ENCODE measurements around the gene METTL25. TPM values are rescaled to one million over a fixed set of nuclear protein-coding genes. Genes with fewer than 3 reads are reported as not detected.

The METTL25 gene
- total RNA-seq, 1 experiment from 2014 or later: 5.1 TPM

- Histone ChIP-seq H3K9me2 (replicated peaks; ENCODE audit: low read length) (no peaks in the 10 kb centered on the region), H3K4me2 (ENCODE audit: low read length) (no peak overlapping the region), H3K27ac (ENCODE audit: low read length) (no peak overlapping the region), H3K36me3 (ENCODE audit: low read depth, low read length) (no peaks in the 10 kb centered on the region), H3K4me3 (ENCODE audit: low read length) (no peak overlapping the region), H3K9ac (ENCODE audit: low read length) (no peak overlapping the region), H3F3A (ENCODE audit: low read length, unreplicated experiment) (no peaks in the 10 kb centered on the region), H2AFZ (ENCODE audit: low read length) (no peak overlapping the region), H3K79me2 (ENCODE audit: low read length) (no peaks in the 10 kb centered on the region), H3K27me3 (ENCODE audit: low read length) (no peaks in the 10 kb centered on the region), H3K9me3 (ENCODE audit: low read length) (no peaks in the 10 kb centered on the region), H4K20me1 (ENCODE audit: low read length) (no peaks in the 10 kb centered on the region), H3K4me1 (ENCODE audit: insufficient read depth, low read length) (no peaks in the 10 kb centered on the region)
- BruUV-seq (replicated peaks): no TSS peak
- ATAC-seq (no peak), DNase-seq (no peak)
- TF ChIP-seq EZH2 (IDR thresholded peaks at IDR 0.05; ENCODE audit: low read length, unreplicated experiment): no peak
- TF ChIP-seq EZH2phosphoT487 (IDR thresholded peaks at IDR 0.05; ENCODE audit: borderline replicate concordance, low read length): no peak
- TF ChIP-seq CTCF (conservative IDR thresholded peaks at IDR 0.05; ENCODE audit: low read depth, low read length): no peak
- intact Hi-C loops (cut with micrococcal nuclease): no loop called here
- CTCF ChIA-PET: no interaction called here
- POLR2A ChIA-PET (ENCODE audit: unreplicated experiment): no interaction called here
These were observed 149.4 kb downstream of the METTL25 start for GRCh38 chr12:82507686-82508085.

- H2AFZ ChIP-seq (ENCODE audit: low read length): no peak overlapping the region
- H3K9me2 ChIP-seq (replicated peaks; ENCODE audit: low read length): no peaks in the 10 kb centered on the region
- DNase-seq (no peak), ATAC-seq (no peak)
- BruUV-seq (replicated peaks): no TSS peak
- H3K9me3 ChIP-seq (ENCODE audit: low read length): no peaks in the 10 kb centered on the region
- no peaks in the 10 kb centered on the region for H3F3A ChIP-seq (ENCODE audit: low read length, unreplicated experiment)
- intact Hi-C loops (cut with micrococcal nuclease): no loop called here
- H3K27me3 ChIP-seq (ENCODE audit: low read length): no peaks in the 10 kb centered on the region
- no peaks in the 10 kb centered on the region for H3K79me2 ChIP-seq (ENCODE audit: low read length)
- H3K36me3 ChIP-seq (ENCODE audit: low read depth, low read length): no peaks in the 10 kb centered on the region
- no peak overlapping the region for H3K4me2 ChIP-seq (ENCODE audit: low read length)
- POLR2A ChIA-PET (ENCODE audit: unreplicated experiment): no interaction called here
- TF ChIP-seq EZH2 (IDR thresholded peaks at IDR 0.05; ENCODE audit: low read length, unreplicated experiment): no peak
- no peak for TF ChIP-seq EZH2phosphoT487 (IDR thresholded peaks at IDR 0.05; ENCODE audit: borderline replicate concordance, low read length)
- TF ChIP-seq CTCF (conservative IDR thresholded peaks at IDR 0.05; ENCODE audit: low read depth, low read length): no peak
- H4K20me1 ChIP-seq (ENCODE audit: low read length): no peaks in the 10 kb centered on the region
- CTCF ChIA-PET: no interaction called here
- no peak overlapping the region for H3K9ac ChIP-seq (ENCODE audit: low read length)
- H3K4me3 ChIP-seq (ENCODE audit: low read length): no peak overlapping the region
- H3K4me1 ChIP-seq (ENCODE audit: insufficient read depth, low read length): no peaks in the 10 kb centered on the region
- no peak overlapping the region for H3K27ac ChIP-seq (ENCODE audit: low read length)
These were observed 152.1 kb downstream of the METTL25 start for GRCh38 chr12:82510386-82510785.

DNA sequence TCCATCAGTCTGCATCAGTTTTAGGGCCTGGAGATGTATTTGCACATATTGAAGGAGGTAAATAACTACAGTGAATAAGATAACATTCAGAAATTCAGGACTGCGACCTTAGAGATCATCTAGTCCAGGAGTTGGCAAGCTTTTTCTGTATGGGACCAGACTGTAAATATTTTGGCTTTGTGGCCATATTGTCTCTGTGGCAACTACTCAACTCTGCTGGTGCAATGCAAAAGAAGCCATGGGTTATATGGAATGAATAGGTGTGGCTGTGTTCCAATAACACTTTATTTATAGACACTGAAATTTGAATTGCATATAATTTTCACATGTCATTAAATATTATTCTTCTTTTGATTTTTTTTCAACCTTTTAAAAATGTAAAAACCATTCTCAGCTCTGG is 156.6 kb downstream of the METTL25 start:
- TF ChIP-seq CTCF (conservative IDR thresholded peaks at IDR 0.05; ENCODE audit: low read depth, low read length): no peak
- no peak for TF ChIP-seq EZH2 (IDR thresholded peaks at IDR 0.05; ENCODE audit: low read length, unreplicated experiment)
- TF ChIP-seq EZH2phosphoT487 (IDR thresholded peaks at IDR 0.05; ENCODE audit: borderline replicate concordance, low read length): no peak
- BruUV-seq (replicated peaks): no TSS peak
- Histone ChIP-seq H3K9ac (ENCODE audit: low read length) (no peak overlapping the region), H3K79me2 (ENCODE audit: low read length) (no peaks in the 10 kb centered on the region), H3F3A (ENCODE audit: low read length, unreplicated experiment) (no peaks in the 10 kb centered on the region), H3K36me3 (ENCODE audit: low read depth, low read length) (no peaks in the 10 kb centered on the region), H2AFZ (ENCODE audit: low read length) (no peak overlapping the region), H3K9me3 (ENCODE audit: low read length) (no peaks in the 10 kb centered on the region), H3K27ac (ENCODE audit: low read length) (no peak overlapping the region), H4K20me1 (ENCODE audit: low read length) (no peaks in the 10 kb centered on the region), H3K27me3 (ENCODE audit: low read length) (no peaks in the 10 kb centered on the region), H3K4me1 (ENCODE audit: insufficient read depth, low read length) (no peaks in the 10 kb centered on the region), H3K9me2 (replicated peaks; ENCODE audit: low read length) (no peaks in the 10 kb centered on the region), H3K4me2 (ENCODE audit: low read length) (no peak overlapping the region), H3K4me3 (ENCODE audit: low read length) (no peak overlapping the region)
- intact Hi-C loops (cut with micrococcal nuclease): no loop called here
- DNase-seq (no peak), ATAC-seq (no peak)
- POLR2A ChIA-PET (ENCODE audit: unreplicated experiment): no interaction called here
- CTCF ChIA-PET: interaction anchor here (0.6 kb wide), 1 partner anchor 11 kb away, joined by 4 read pairs; no protein-coding TSS in a partner anchor
